ENCODE data around the gene TRIO. TPM values are rescaled to one million over a fixed set of nuclear protein-coding genes. Genes with fewer than 3 reads are reported as not detected.

TRIO gene
- polyA plus RNA-seq, 1 donor (not counting 4 experiments of a cell fraction or from before 2014, with no cell fraction given) = 57.2 TPM

DNA sequence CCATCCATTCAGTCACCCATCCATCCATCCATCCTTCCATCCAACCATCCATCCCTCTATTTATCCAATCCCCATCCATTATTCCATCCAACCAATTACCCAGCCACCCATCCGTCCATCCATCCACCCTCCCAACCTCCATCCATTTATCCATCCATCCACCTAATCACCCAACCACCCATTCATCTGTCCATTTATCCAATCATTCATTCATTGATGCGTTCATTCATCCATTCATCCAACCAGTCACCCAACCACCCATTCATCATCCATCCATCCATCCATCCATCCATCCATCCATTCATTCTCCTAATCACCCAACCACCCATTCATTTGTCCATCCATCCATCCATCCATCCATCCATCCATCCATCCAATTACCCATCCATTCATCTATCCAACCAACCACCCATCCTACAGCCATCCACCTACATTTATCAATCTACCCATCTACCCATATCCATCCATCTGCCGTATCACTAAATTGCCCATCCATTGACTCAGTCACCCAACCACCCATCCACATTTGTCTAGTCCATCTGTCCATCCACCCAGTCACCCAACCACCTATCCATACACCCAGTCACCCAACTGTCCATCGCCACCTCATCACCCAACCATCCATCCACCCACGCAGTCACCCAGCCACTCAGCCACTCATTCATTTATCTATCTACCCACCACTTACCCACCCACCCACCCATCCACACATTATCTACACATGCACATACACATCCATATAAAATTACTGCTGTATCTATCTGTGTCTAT is 165.4 kb downstream of the TRIO start:
- no peak overlapping the region for H3K27ac ChIP-seq (ENCODE audit: control insufficient read depth, insufficient read depth, low read length)
- H4K20me1 ChIP-seq (ENCODE audit: control insufficient read depth, extremely low read depth, insufficient read depth, low read length) = no peaks in the 10 kb centered on the region
- dilution Hi-C loops (cut with MboI; ENCODE audit: extremely low pct_ligation_motif_present, low sequenced_read_pairs) = no loop called here
- H3K4me3 ChIP-seq (ENCODE audit: control insufficient read depth in 2 of 3, extremely low read depth in 1 of 3, insufficient read depth in 2 of 3, low read depth in 1 of 3, low read length in 3 of 3) = no peak overlapping the region
- peaks cover 32 to 35% of the 10 kb centered on the region in 2 experiments for H3K36me3 ChIP-seq (ENCODE audit: control insufficient read depth in 2 of 2, extremely low read depth in 1 of 2, insufficient read depth in 2 of 2, low read length in 2 of 2)
- no peak overlapping the region for H2AFZ ChIP-seq (ENCODE audit: control insufficient read depth, low read length)
- H3K9me3 ChIP-seq (ENCODE audit: control insufficient read depth, low read depth, low read length) = no peaks in the 10 kb centered on the region
- TF ChIP-seq CTCF (optimal IDR thresholded peaks at IDR 0.05 in 1 of 3, IDR thresholded peaks at IDR 0.05 in 1 of 3, conservative IDR thresholded peaks at IDR 0.05 in 1 of 3; ENCODE audit: extremely low read depth in 1 of 3, insufficient read depth in 2 of 3, low read length in 3 of 3) = no peak
- TF ChIP-seq EZH2 (IDR thresholded peaks at IDR 0.05; ENCODE audit: low read length) = no peak
- no peak for FAIRE-seq
- H3K4me2 ChIP-seq (ENCODE audit: control insufficient read depth, extremely low read depth, insufficient read depth, low read depth, low read length) = no peak overlapping the region
- H3K9me1 ChIP-seq (ENCODE audit: control insufficient read depth, extremely low read depth, insufficient read depth, low read length) = peaks cover 3% of the 10 kb centered on the region
- H3K27me3 ChIP-seq (ENCODE audit: control insufficient read depth, extremely low read depth, insufficient read depth, low read length) = no peaks in the 10 kb centered on the region
- H3K9ac ChIP-seq (ENCODE audit: control insufficient read depth, extremely low read depth, insufficient read depth, low read length) = no peak overlapping the region
- H3K79me2 ChIP-seq (ENCODE audit: control insufficient read depth, insufficient read depth, low read length) = peaks cover 62% of the 10 kb centered on the region
- DNase-seq (ENCODE audit: low read depth, low spot score) = no peak
- peaks cover 23% of the 10 kb centered on the region for H3K4me1 ChIP-seq (ENCODE audit: control insufficient read depth, extremely low read depth, insufficient read depth, low read length)

- FAIRE-seq = no peak
These were observed 166.1 kb downstream of the TRIO start for GRCh38 chr5:14309199-14309598.

More at GRCh38 chr5:14309199-14309598, 166.1 kb downstream of the TRIO start:
- H3K27ac ChIP-seq (ENCODE audit: control insufficient read depth, insufficient read depth, low read length) = no peak overlapping the region
- H3K79me2 ChIP-seq (ENCODE audit: control insufficient read depth, insufficient read depth, low read length) = peaks cover 62% of the 10 kb centered on the region
- H2AFZ ChIP-seq (ENCODE audit: control insufficient read depth, low read length) = no peak overlapping the region
- H4K20me1 ChIP-seq (ENCODE audit: control insufficient read depth, extremely low read depth, insufficient read depth, low read length) = no peaks in the 10 kb centered on the region
- H3K36me3 ChIP-seq (ENCODE audit: control insufficient read depth in 2 of 2, extremely low read depth in 1 of 2, insufficient read depth in 2 of 2, low read length in 2 of 2) = peaks cover 30 to 31% of the 10 kb centered on the region in 2 experiments
- DNase-seq (ENCODE audit: low read depth, low spot score) = no peak
- TF ChIP-seq CTCF (optimal IDR thresholded peaks at IDR 0.05 in 1 of 3, IDR thresholded peaks at IDR 0.05 in 1 of 3, conservative IDR thresholded peaks at IDR 0.05 in 1 of 3; ENCODE audit: extremely low read depth in 1 of 3, insufficient read depth in 2 of 3, low read length in 3 of 3) = no peak
- dilution Hi-C loops (cut with MboI; ENCODE audit: extremely low pct_ligation_motif_present, low sequenced_read_pairs) = no loop called here
- peaks cover 3% of the 10 kb centered on the region for H3K9me1 ChIP-seq (ENCODE audit: control insufficient read depth, extremely low read depth, insufficient read depth, low read length)
- H3K4me2 ChIP-seq (ENCODE audit: control insufficient read depth, extremely low read depth, insufficient read depth, low read depth, low read length) = no peak overlapping the region
- peaks cover 23% of the 10 kb centered on the region for H3K4me1 ChIP-seq (ENCODE audit: control insufficient read depth, extremely low read depth, insufficient read depth, low read length)
- H3K9ac ChIP-seq (ENCODE audit: control insufficient read depth, extremely low read depth, insufficient read depth, low read length) = no peak overlapping the region
- no peaks in the 10 kb centered on the region for H3K27me3 ChIP-seq (ENCODE audit: control insufficient read depth, extremely low read depth, insufficient read depth, low read length)
- H3K4me3 ChIP-seq (ENCODE audit: control insufficient read depth in 2 of 3, extremely low read depth in 1 of 3, insufficient read depth in 2 of 3, low read depth in 1 of 3, low read length in 3 of 3) = no peak overlapping the region
- H3K9me3 ChIP-seq (ENCODE audit: control insufficient read depth, low read depth, low read length) = no peaks in the 10 kb centered on the region

Data from keratinocyte (primary cell).